GM21515 (cell line): Measurements from ENCODE around the gene BCAS3.

Source experiments
- ATAC-seq: cut with Tn5 transposase; IDR thresholded peaks from one replicate; pipeline ENCODE4 v1.9.1; 2021; ENCODE audit not compliant: unreplicated experiment

The BCAS3 gene

DNA sequence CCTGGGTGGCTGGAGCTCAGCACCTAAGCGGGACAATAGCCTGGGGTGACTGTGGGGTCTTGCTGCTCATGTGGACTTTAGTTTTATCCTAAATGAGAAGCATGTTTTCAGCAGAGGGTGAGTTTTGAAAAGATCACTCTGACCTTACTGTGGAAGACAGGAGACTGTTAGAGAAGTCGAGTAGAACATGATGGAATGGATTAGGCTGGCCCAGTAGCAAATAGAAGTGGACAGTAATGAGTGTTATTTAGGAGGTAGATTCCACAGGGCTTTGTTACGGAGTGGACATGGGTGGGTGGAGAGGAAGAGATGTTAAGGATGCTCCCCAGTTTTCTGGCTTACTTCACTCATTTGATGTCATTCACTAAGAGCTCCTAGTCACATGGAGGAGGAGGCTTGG is 648.7 kb downstream of the BCAS3 start:
- ATAC-seq: no peak

- ATAC-seq: no peak
Observed at GRCh38 chr17:61328351-61328750, 650.7 kb downstream of the BCAS3 start.

DNA sequence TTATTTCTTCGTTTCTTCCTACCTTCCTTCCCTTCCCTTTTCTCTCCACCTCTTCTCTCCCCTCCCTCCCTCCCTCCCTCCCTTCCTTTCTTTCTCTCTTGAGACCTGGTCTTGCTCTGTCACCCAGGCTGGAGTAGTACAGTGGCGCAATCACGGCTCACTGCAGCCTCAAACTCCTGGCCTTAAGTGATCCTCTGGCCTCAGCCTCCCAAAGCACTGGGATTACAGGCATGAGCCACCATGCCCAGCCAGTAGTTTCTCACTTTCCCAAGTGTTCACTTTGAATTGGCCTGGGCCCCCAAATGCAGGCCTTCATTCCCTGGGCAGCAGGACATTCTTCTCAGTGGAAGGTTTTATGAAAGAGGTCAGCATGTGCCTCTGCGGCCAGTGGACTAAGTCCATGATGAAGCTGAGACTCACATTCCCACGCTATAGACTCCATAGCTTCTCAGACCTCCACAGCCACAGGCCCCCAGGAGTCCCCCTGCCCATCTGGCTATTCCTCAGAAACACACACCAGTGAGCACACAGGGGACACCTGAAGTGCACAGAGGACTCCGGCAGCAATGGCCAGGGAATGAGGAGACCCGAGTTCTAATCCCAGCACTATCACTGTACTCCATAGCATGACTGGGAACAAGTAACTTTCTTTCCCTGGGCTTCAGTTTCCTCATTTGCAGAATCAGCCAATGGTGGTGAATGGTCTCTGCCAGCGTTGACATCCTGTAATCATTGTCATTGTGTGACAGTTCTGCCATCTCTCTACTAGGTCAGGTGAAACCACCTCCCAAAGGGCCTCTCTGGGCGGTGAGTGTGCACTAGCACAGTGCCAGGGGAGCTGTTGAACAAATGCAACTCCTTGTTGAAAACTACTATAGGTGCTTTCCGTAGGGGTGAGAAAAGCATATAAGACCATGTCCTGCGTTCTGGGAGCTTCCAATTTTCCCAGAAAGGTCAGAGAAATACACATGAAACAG is 652.8 kb downstream of the BCAS3 start:
- ATAC-seq: no peak

GRCh38 chr17:61331178-61331577 is 653.5 kb downstream of the BCAS3 start:
- no peak for ATAC-seq

GRCh38 chr17:61331886-61332285 is 654.2 kb downstream of the BCAS3 start:
- no peak for ATAC-seq

- no peak for ATAC-seq
Observed at GRCh38 chr17:61333136-61333535, 655.5 kb downstream of the BCAS3 start.

DNA sequence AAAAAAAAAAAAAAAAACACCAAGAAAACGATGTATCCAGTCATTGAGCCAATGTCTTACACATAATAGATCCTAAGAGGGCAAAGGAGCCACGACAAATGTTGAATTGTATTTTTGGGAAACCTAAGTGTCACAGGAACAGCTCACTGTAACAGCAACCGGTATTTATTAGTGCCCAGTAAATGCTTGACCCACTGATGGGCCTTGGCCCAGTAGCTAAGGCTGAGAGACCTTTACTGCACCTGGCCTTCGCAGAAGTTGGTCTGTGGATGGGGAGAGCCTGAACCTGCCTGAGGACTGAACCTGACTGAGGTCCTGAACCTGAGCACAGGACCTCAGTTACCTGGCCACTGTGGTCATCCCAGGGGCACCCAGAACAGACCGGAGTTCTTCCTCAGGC is 657.0 kb downstream of the BCAS3 start:
- no peak for ATAC-seq

DNA sequence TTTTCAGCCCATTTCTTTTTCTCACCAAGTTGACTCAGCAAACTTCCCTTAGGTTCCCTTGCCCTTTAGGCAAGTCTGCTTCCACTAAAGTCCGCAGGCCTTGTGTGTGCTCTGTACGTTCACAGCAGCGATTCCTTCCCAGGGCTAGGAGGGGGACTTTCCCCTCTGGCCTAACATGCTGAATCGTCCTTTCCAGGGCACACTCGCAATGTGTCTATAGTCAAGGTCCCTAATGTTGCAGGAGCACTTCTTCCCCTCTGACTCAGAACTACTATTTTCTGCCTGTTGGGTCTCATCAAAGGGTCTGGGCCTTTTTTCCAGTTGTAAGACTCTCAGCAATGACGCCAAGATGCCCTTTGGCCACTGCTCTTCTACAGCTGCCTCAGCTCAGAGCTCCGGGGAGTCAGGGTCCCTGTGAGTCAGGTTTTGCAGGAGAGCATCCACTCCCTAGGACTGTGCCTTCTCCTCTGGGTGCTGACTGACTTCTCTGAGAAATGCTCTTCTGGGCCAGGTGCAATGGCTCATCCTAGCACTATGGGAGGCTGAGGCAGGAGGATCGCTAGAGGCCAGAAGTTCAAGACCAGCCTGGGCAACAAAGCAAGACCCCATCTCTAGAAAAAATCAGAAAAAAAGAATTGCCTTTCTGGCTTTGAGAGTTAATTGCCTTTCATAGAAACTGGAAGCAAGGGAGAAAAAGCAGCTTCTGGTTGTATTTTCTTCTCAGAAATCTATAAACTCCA is 657.6 kb downstream of the BCAS3 start:
- ATAC-seq: no peak

DNA sequence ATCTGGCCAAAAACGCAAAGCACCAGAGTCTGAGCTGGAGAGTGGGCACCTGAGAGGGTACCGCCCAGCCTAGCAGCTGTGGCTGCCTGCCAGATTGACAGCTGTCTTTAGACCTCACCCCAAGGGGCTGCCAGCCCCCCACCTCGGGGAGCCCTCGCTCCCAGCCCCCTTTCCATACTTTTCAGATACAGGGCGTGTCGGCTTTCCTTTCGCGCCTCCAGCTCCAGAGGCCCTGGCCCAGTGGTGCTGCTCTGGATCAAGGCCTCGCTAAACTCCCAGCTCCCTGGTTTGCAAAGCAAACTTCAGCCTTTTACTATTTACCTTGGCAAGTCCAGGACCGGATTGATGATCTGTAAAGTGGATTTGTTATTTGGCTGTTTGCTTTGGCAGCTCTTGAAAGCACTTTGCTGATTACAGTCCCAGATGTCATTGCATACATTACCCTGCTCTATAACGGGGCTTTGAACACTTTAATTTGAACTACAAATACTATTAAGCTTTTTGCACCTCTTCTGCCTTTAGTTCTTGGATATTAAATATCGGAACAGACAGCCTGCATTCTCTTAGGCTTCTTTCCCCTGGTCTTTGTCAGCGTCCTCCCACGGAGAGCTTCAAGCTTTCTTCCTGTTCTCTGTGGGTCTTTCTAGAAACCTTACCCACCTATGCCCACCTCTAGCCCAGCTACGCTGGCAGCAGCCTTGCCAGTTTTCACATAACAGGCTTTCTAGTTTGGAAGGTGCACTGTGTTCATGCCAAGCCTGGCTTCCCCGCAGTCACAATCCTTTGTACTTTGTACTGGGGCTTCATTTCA is 658.4 kb downstream of the BCAS3 start:
- ATAC-seq: no peak

DNA sequence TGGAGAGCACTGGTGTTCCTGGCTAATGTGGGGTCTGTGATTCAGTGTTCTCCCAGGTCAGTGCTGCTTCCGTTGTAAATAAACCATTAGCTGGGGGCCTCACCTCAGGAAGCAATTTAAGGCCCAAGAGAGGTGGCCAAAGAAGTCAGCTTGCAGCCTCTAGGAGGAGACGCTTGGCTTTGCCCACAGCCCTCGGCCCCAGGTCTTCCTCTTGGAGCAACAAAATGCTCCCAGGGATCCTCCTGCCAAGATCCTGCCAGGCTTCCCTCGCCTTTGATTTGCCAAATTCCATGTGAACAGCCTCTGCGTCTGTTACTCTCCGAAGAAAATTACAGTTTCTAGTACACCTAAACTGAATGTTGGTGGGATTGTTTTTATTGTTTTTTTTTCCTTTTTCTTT is 659.6 kb downstream of the BCAS3 start:
- ATAC-seq: no peak

DNA sequence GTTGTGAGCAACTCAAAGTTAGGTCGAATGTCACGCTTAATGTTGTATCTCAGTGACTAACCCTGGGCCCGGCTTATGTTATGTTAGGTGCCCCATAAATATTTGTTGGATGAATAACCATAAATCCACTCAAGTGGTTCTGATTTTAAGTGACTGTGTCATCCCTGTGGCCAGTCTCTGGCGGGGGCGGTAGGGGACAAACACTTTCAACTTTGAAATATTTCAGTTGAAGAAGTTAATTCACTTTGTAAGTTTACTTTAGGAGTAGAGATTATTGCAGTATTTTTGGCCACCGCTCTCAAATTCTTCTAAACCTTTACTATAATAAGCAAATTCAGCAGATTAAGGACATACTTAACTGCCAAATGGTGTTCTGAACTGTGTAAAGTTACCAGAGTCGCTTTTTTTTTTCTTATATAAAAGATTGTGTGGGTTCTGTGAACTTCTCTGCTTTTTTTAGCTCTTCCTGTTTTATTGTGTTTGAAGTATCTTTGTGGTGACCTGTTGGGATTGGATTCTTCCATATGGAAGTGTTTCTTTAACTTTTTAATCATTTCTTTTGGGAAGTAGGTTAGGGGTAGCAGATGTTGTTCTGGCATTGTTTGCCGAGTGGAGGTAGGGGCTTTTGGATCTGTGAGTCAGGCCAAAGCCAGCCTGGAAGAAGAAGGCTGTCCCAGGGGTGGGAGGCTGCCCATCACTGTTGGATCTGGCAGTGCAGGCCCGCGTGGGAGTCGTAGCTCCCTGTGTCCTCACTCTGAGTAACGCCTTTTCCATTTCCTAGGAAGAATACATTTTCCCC is 660.5 kb downstream of the BCAS3 start:
- ATAC-seq: no peak

GRCh38 chr17:61338874-61339478 is 661.3 kb downstream of the BCAS3 start:
- no peak for ATAC-seq

GRCh38 chr17:61340431-61341209 is 663.0 kb downstream of the BCAS3 start:
- ATAC-seq: no peak

- ATAC-seq: no peak
Observed at GRCh38 chr17:61343576-61343975, 665.9 kb downstream of the BCAS3 start.

DNA sequence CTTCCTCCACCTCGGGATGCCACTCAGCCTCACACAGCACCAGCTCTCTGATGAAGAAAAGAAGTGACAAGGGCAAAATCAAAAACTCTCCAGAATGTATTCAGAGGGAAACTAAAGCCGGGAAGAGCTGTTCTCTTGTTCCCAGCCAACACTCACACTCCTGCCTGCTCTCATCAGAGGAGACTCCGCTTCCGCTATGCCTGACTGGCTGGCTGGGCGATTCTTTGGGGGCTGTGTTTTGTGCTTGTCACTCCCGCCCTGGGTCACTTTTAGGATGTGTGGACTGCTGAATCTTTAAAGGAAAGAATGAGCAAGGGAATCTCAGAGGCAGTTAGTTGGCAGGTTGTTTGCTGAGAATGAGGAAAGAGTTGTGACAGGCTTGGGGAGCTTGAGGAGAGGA is 667.4 kb downstream of the BCAS3 start:
- no peak for ATAC-seq

DNA sequence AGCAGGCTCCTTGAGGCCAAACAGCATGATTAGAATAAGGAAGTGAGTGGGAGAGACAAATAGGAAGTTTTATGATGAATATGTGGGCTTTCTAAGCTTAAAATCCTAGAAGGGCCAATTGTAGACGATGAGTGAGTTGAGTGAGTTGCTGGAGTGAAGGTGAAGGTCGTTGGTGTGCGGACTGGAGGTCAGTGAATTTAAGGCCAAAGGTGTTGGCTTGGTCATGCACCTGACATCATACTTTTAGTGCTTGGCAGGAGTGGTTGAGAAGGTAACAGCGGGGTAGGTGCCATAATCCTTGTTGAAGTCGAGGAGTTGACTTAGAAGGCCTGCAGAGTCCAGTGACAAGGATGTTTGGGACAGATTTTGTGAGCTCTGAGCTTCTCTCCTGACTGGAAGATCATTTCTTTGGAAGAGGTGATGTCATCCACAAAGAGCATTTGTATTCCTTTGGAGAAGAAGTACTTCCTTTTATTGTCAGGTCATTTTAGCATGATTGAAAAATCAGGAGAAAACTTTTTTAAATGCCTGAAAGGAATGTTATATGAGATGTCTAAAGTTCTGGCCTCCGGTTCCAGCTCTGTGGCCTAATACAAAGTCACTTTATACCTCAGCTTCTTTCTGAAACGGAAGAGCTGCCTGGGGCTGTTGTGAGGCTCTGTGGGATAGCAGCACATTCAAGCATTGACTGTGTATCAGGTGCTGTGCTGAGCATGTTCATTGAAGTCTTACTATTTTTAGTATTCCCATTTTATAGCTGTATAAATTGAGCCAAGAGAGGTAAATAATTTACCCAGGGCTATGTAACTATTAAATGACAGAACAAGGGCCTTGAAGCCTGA is 668.4 kb downstream of the BCAS3 start:
- no peak for ATAC-seq

- ATAC-seq: no peak
Observed at GRCh38 chr17:61349350-61349749, 671.7 kb downstream of the BCAS3 start.

- no peak for ATAC-seq
Observed at GRCh38 chr17:61351745-61352407, 674.2 kb downstream of the BCAS3 start.
